Measurements from ENCODE around the gene REX1BD.

DNA sequence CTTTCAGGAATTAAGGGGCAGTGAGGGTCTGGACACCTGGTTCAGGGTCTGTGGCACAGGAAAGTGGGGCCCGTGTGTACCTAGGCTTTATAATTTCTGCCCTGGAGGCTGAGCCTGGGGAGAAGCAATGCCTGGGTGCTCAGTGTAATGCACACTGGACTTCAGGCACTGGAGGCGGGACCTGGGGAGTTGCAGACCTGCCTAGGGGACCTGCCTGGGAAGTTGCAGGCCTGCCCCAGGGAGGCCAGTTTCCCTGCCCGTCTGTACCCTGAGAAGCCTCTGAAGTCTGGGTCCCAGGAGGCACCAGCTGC, 21.6 kb downstream of the REX1BD start:
- TF ChIP-seq, protein P1, sequence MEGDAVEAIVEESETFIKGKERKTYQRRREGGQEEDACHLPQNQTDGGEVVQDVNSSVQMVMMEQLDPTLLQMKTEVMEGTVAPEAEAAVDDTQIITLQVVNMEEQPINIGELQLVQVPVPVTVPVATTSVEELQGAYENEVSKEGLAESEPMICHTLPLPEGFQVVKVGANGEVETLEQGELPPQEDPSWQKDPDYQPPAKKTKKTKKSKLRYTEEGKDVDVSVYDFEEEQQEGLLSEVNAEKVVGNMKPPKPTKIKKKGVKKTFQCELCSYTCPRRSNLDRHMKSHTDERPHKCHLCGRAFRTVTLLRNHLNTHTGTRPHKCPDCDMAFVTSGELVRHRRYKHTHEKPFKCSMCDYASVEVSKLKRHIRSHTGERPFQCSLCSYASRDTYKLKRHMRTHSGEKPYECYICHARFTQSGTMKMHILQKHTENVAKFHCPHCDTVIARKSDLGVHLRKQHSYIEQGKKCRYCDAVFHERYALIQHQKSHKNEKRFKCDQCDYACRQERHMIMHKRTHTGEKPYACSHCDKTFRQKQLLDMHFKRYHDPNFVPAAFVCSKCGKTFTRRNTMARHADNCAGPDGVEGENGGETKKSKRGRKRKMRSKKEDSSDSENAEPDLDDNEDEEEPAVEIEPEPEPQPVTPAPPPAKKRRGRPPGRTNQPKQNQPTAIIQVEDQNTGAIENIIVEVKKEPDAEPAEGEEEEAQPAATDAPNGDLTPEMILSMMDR (conservative IDR thresholded peaks at IDR 0.05; ENCODE audit: low read depth, low read length), result no peak
- no peak for TF ChIP-seq EZH2 (IDR thresholded peaks at IDR 0.05; ENCODE audit: borderline replicate concordance, low read depth, low read length, poor library complexity, severe bottlenecking)
